HCT116 (cell line): ENCODE data around the gene MS4A12. TPM values are rescaled to one million over a fixed set of nuclear protein-coding genes. Genes with fewer than 3 reads are reported as not detected.

Source experiments
- ATAC-seq: fragments of 200-7000 bp; cut with Tn5 transposase; 2 replicates; pipeline ENCODE4 v1.9.1; 2020; ENCODE audit warnings: mild to moderate bottlenecking, moderate library complexity
- BruUV-seq: library from RNA; stranded (reverse); fragments of 400-500 nt; replicated peaks from 2 replicates; lab custom pipeline; 2021; lab: Mats Ljungman, UMichigan
- CTCF ChIA-PET: fragments of 300-600 bp; sonication (Branson Sonifier 250); formaldehyde crosslinking; loops from one replicate; lab custom pipeline; 2021; ENCODE audit warnings: antibody characterized with exemption; lab: Charles Lee
- POLR2A ChIA-PET: fragments of 300-600, 350-600 bp; sonication (Branson Sonifier 250); formaldehyde crosslinking; loops from one replicate; lab custom pipeline; 2021; ENCODE audit warnings: antibody characterized with exemption; lab: Charles Lee
- RAD21 ChIA-PET, 2 experiments: fragments of 300-600 bp; sonication (Branson Sonifier 250); formaldehyde crosslinking; loops; one replicate each; lab custom pipeline; 2023; ENCODE audit warnings: low total read pairs in 2 of 2; ENCODE audit not compliant: uncharacterized antibody in 2 of 2, unreplicated experiment in 2 of 2, low non-redundant PET in 1 of 2; lab: Charles Lee
- DNase-seq: peaks from one replicate; pipeline ENCODE4 v3.0.0-alpha.2; 2010; ENCODE audit warnings: low read depth, low spot score
- H2AFZ ChIP-seq: fragments of 200-600 bp; shearing (Covaris generic), sonication (generic); 2 replicates; pipeline ENCODE4 v1.6.1; 2017; ENCODE audit warnings: low read depth, mixed run types, mixed read lengths, antibody characterized with exemption, low read length; ENCODE audit not compliant: poor library complexity, severe bottlenecking
- H3K27ac ChIP-seq: 2 replicates; pipeline ENCODE4 v1.5.1; 2012; ENCODE audit warnings: low read depth, low read length
- H3K27me3 ChIP-seq: fragments of 200-600 bp; sonication (generic); 2 replicates; pipeline ENCODE4 v1.6.1; 2016; ENCODE audit warnings: mixed run types, low read length, mixed read lengths; ENCODE audit not compliant: insufficient read depth
- H3K36me3 ChIP-seq, 2 experiments: fragments of 200-500 bp in 1 of 2; fragments of 200-600 bp in 1 of 2; sonication (Bioruptor generic) in 1 of 2; sonication (generic) in 1 of 2; 2 replicates each; pipeline versions ENCODE4 v1.5.1 to v1.6.1; 2014 to 2016; ENCODE audit warnings: low read length in 2 of 2, inconsistent platforms in 1 of 2, mixed read lengths in 1 of 2, mixed run types in 1 of 2; ENCODE audit not compliant: insufficient read depth in 2 of 2, control insufficient read depth in 1 of 2
- H3K4me1 ChIP-seq, 2 experiments: fragments of 200-600 bp in 1 of 2; sonication (generic) in 1 of 2; 2 replicates each; pipeline versions ENCODE4 v1.5.1 to v1.6.1; 2012 to 2017; ENCODE audit warnings: low read length in 2 of 2, inconsistent platforms in 1 of 2, mild to moderate bottlenecking in 1 of 2, mixed read lengths in 1 of 2, mixed run types in 1 of 2, moderate library complexity in 1 of 2; ENCODE audit not compliant: insufficient read depth in 2 of 2, control insufficient read depth in 1 of 2
- H3K4me2 ChIP-seq: fragments of 200-600 bp; sonication (generic); 2 replicates; pipeline ENCODE4 v1.6.1; 2017; ENCODE audit warnings: mixed run types, low read length, mixed read lengths
- H3K4me3 ChIP-seq, 2 experiments: fragments of 200-600 bp in 1 of 2; sonication (generic) in 1 of 2; replicated peaks in 1 of 2; 2 replicates each; pipeline ENCODE4 v1.5.1; 2011 to 2016; ENCODE audit warnings: low read length in 2 of 2, control low read depth in 1 of 2, low read depth in 1 of 2, mild to moderate bottlenecking in 1 of 2, mixed read lengths in 1 of 2, mixed run types in 1 of 2
- H3K79me2 ChIP-seq: fragments of 200-600 bp; sonication (generic); 2 replicates; pipeline ENCODE4 v1.6.1; 2017; ENCODE audit warnings: mild to moderate bottlenecking, mixed run types, low read length, moderate library complexity, mixed read lengths; ENCODE audit not compliant: insufficient read depth
- H3K9ac ChIP-seq: fragments of 200-600 bp; sonication (generic); 2 replicates; pipeline ENCODE4 v1.6.1; 2016; ENCODE audit warnings: low read length, mixed read lengths
- H3K9me2 ChIP-seq: fragments of 200-600 bp; sonication (generic), shearing (Covaris generic); 2 replicates; pipeline ENCODE4 v1.6.1; 2017; ENCODE audit warnings: mixed run types, mild to moderate bottlenecking, moderate library complexity; ENCODE audit not compliant: insufficient read depth
- H3K9me3 ChIP-seq, 2 experiments: fragments of 200-500 bp in 1 of 2; fragments of 200-600 bp in 1 of 2; sonication (Bioruptor generic) in 1 of 2; sonication (generic) in 1 of 2; 2 replicates each; pipeline ENCODE4 v1.6.1; 2014 to 2017; ENCODE audit warnings: low read length in 2 of 2, mixed read lengths in 2 of 2, inconsistent platforms in 1 of 2, low read depth in 1 of 2, mild to moderate bottlenecking in 1 of 2, mixed run types in 1 of 2, moderate library complexity in 1 of 2; ENCODE audit not compliant: control insufficient read depth in 1 of 2, insufficient read depth in 1 of 2
- H4K20me1 ChIP-seq: fragments of 200-600 bp; sonication (generic), shearing (Covaris generic); 2 replicates; pipeline ENCODE4 v1.6.1; 2017; ENCODE audit warnings: mixed run types, mild to moderate bottlenecking, moderate library complexity; ENCODE audit not compliant: insufficient read depth
- CBX3 ChIP-seq: IDR thresholded peaks from 2 replicates; pipeline ENCODE4 v1.6.1; 2012; ENCODE audit warnings: low read depth
- EGR1 ChIP-seq: IDR thresholded peaks from 2 replicates; pipeline ENCODE4 v1.6.1; 2012; ENCODE audit warnings: low read depth
- ELF1 ChIP-seq: IDR thresholded peaks from 2 replicates; pipeline ENCODE4 v1.6.1; 2012; ENCODE audit warnings: low read depth, borderline replicate concordance
- EZH2 ChIP-seq: fragments of 200-600 bp; sonication (generic); IDR thresholded peaks from 2 replicates; pipeline ENCODE4 v1.6.1; 2017; ENCODE audit warnings: antibody characterized with exemption, mixed run types
- EZH2phosphoT487 ChIP-seq: fragments of 200-600 bp; IDR thresholded peaks from 2 replicates; pipeline ENCODE4 v1.6.1; 2018; ENCODE audit warnings: antibody characterized with exemption, borderline replicate concordance
- FOSL1 ChIP-seq: IDR thresholded peaks from 2 replicates; pipeline ENCODE4 v1.6.1; 2012; ENCODE audit warnings: low read depth
- JUND ChIP-seq: IDR thresholded peaks from 2 replicates; pipeline ENCODE4 v1.6.1; 2012
- POLR2AphosphoS5 ChIP-seq: IDR thresholded peaks from 2 replicates; pipeline ENCODE4 v1.6.1; 2011; ENCODE audit warnings: mild to moderate bottlenecking, low read depth, low read length, moderate library complexity
- SP1 ChIP-seq: IDR thresholded peaks from 2 replicates; pipeline ENCODE4 v1.6.1; 2012; ENCODE audit warnings: low read depth
- ZFX ChIP-seq: fragments of 450-650 bp; IDR thresholded peaks from 2 replicates; pipeline ENCODE4 v1.6.1; 2017
- intact Hi-C: fragments of 100-400 bp; cut with micrococcal nuclease; formaldehyde crosslinking; loops from 2 replicates; pipeline ENCODE4 v1.10.0; 2022
- total RNA-seq: library from RNA; stranded (reverse); gene quantifications from one replicate; pipeline ENCODE4 v1.2.1, GENCODE V29; 2021; ENCODE audit not compliant: unreplicated experiment
- TF ChIP-seq, protein P1 (sequence below): IDR thresholded peaks from 2 replicates; pipeline ENCODE4 v1.6.1; 2012
- TF ChIP-seq, protein P2 (sequence below): IDR thresholded peaks from 2 replicates; pipeline ENCODE4 v1.6.1; 2012
- TF ChIP-seq, protein P3 (sequence below): IDR thresholded peaks from 2 replicates; pipeline ENCODE4 v1.6.1; 2012; ENCODE audit warnings: low read depth

The MS4A12 gene
- total RNA-seq, 1 experiment from 2014 or later, result not detected

DNA sequence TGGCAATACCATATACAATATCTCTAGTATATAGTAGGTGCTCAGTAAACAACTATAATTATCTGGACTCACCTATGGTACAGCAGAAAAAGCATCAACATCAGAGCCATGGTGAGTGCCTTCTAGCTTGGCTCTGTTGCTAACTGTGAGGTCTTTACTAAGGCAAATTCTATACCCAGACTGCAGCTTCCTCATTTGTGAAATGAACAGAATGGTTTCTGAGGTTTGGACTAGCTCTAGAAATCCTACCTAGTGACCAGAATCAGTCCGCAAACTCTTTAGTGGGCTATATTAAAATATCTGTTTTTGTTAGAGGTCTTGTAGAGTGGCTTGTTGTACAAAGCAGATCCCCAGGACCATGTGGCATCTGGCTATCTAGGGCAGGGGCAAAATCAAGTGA, 33.2 kb upstream of the MS4A12 start:
- TF ChIP-seq POLR2AphosphoS5 (no peak), FOSL1 (no peak), JUND (no peak), EZH2 (no peak), CBX3 (no peak), ELF1 (no peak), EZH2phosphoT487 (no peak), EGR1 (no peak), SP1 (no peak), ZFX (no peak)
- TF ChIP-seq, protein P1, sequence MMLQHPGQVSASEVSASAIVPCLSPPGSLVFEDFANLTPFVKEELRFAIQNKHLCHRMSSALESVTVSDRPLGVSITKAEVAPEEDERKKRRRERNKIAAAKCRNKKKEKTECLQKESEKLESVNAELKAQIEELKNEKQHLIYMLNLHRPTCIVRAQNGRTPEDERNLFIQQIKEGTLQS, result no peak
- TF ChIP-seq, protein P2, sequence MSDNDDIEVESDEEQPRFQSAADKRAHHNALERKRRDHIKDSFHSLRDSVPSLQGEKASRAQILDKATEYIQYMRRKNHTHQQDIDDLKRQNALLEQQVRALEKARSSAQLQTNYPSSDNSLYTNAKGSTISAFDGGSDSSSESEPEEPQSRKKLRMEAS, result no peak
- TF ChIP-seq, protein P3, sequence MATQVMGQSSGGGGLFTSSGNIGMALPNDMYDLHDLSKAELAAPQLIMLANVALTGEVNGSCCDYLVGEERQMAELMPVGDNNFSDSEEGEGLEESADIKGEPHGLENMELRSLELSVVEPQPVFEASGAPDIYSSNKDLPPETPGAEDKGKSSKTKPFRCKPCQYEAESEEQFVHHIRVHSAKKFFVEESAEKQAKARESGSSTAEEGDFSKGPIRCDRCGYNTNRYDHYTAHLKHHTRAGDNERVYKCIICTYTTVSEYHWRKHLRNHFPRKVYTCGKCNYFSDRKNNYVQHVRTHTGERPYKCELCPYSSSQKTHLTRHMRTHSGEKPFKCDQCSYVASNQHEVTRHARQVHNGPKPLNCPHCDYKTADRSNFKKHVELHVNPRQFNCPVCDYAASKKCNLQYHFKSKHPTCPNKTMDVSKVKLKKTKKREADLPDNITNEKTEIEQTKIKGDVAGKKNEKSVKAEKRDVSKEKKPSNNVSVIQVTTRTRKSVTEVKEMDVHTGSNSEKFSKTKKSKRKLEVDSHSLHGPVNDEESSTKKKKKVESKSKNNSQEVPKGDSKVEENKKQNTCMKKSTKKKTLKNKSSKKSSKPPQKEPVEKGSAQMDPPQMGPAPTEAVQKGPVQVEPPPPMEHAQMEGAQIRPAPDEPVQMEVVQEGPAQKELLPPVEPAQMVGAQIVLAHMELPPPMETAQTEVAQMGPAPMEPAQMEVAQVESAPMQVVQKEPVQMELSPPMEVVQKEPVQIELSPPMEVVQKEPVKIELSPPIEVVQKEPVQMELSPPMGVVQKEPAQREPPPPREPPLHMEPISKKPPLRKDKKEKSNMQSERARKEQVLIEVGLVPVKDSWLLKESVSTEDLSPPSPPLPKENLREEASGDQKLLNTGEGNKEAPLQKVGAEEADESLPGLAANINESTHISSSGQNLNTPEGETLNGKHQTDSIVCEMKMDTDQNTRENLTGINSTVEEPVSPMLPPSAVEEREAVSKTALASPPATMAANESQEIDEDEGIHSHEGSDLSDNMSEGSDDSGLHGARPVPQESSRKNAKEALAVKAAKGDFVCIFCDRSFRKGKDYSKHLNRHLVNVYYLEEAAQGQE, result no peak
- POLR2A ChIA-PET, result no interaction called here
- no peak overlapping the region for H2AFZ ChIP-seq
- BruUV-seq, result no TSS peak
- CTCF ChIA-PET, result no interaction called here
- intact Hi-C loops, result no loop called here
- ATAC-seq (no peak), DNase-seq (no peak)
- H4K20me1 ChIP-seq, result no peaks in the 10 kb centered on the region
- no peak overlapping the region for H3K4me3 ChIP-seq
- H3K9me3 ChIP-seq, result no peaks in the 10 kb centered on the region
- H3K27ac ChIP-seq, result no peak overlapping the region
- H3K36me3 ChIP-seq, result no peaks in the 10 kb centered on the region
- no peak overlapping the region for H3K4me2 ChIP-seq
- no peaks in the 10 kb centered on the region for H3K27me3 ChIP-seq
- RAD21 ChIA-PET, result no interaction called here
- H3K9ac ChIP-seq, result no peak overlapping the region
- H3K9me2 ChIP-seq, result no peaks in the 10 kb centered on the region
- no peaks in the 10 kb centered on the region for H3K79me2 ChIP-seq
- H3K4me1 ChIP-seq, result no peaks in the 10 kb centered on the region
